ENCODE measurements around the gene DPYSL4.

Gene DPYSL4

GRCh38 chr10:132243141-132243540, 56.4 kb downstream of the DPYSL4 start:
- DNase-seq (ENCODE audit: low spot score), result no peak

- DNase-seq (ENCODE audit: low spot score), result no peak
Observed at GRCh38 chr10:132243626-132244025, 56.9 kb downstream of the DPYSL4 start.

GRCh38 chr10:132245056-132245455, 58.3 kb downstream of the DPYSL4 start:
- no peak for DNase-seq (ENCODE audit: low spot score)

GRCh38 chr10:132246296-132246695, 59.5 kb downstream of the DPYSL4 start:
- no peak for DNase-seq (ENCODE audit: low spot score)

- DNase-seq (ENCODE audit: low spot score), result no peak
Observed at GRCh38 chr10:132247943-132248342, 61.2 kb downstream of the DPYSL4 start.

- DNase-seq (ENCODE audit: low spot score), result peak; percentile 69
Observed at GRCh38 chr10:132248455-132249225, 61.9 kb downstream of the DPYSL4 start.

GRCh38 chr10:132249226-132249724, 62.5 kb downstream of the DPYSL4 start:
- DNase-seq (ENCODE audit: low spot score), result no peak

- no peak for DNase-seq (ENCODE audit: low spot score)
Observed at GRCh38 chr10:132249824-132250375, 63.2 kb downstream of the DPYSL4 start.

GRCh38 chr10:132250481-132251475, 64.0 kb downstream of the DPYSL4 start:
- DNase-seq (ENCODE audit: low spot score), result no peak

GRCh38 chr10:132251928-132252327, 65.2 kb downstream of the DPYSL4 start:
- DNase-seq (ENCODE audit: low spot score), result no peak

- DNase-seq (ENCODE audit: low spot score), result no peak
Observed at GRCh38 chr10:132252412-132252811, 65.7 kb downstream of the DPYSL4 start.

GRCh38 chr10:132253092-132253687, 66.4 kb downstream of the DPYSL4 start:
- DNase-seq (ENCODE audit: low spot score), result no peak

- DNase-seq (ENCODE audit: low spot score), result no peak
Observed at GRCh38 chr10:132254841-132255240, 68.1 kb downstream of the DPYSL4 start.
